CD8-positive, alpha-beta memory T cell (primary cell): ENCODE results near the gene ARHGEF28. TPM values are rescaled to one million over a fixed set of nuclear protein-coding genes. Genes with fewer than 3 reads are reported as not detected.

Experiments
- CTCF ChIA-PET: fragments of 350-600 bp; sonication (Branson Sonifier 250); formaldehyde crosslinking; loops from one replicate; lab custom pipeline; 2021; ENCODE audit warnings: antibody characterized with exemption; lab: Charles Lee
- POLR2A ChIA-PET: fragments of 350-600 bp; sonication (Branson Sonifier 250); formaldehyde crosslinking; loops from one replicate; lab custom pipeline; 2021; ENCODE audit warnings: antibody characterized with exemption; lab: Charles Lee
- DNase-seq, 5 donors: peaks; one replicate each; pipeline versions ENCODE4 v3.0.0 to v3.0.0-alpha.2; 2020 to 2022; ENCODE audit warnings: mixed read lengths in 1 of 5
- H3K27ac ChIP-seq: one replicate; pipeline ENCODE4 v1.7.0; 2013; ENCODE audit warnings: low read depth, mild to moderate bottlenecking, low read length, moderate library complexity
- H3K27me3 ChIP-seq: 2 replicates; pipeline ENCODE4 v1.7.0; 2013; ENCODE audit warnings: low read length, mild to moderate bottlenecking; ENCODE audit not compliant: insufficient read depth, poor library complexity, severe bottlenecking
- H3K36me3 ChIP-seq: 2 replicates; pipeline ENCODE4 v1.7.0; 2013; ENCODE audit warnings: mild to moderate bottlenecking, low read length, moderate library complexity; ENCODE audit not compliant: insufficient read depth
- H3K4me1 ChIP-seq: 2 replicates; pipeline ENCODE4 v1.7.0; 2013; ENCODE audit warnings: mild to moderate bottlenecking, low read length, moderate library complexity; ENCODE audit not compliant: insufficient read depth
- H3K4me3 ChIP-seq: 2 replicates; pipeline ENCODE4 v1.7.0; 2013; ENCODE audit warnings: mild to moderate bottlenecking, low read length
- H3K9me3 ChIP-seq: 2 replicates; pipeline ENCODE4 v1.7.0; 2013; ENCODE audit warnings: mild to moderate bottlenecking, low read length
- H3K27ac Mint-ChIP-seq, 8 donors: one replicate each; pipeline ENCODE4 v1.8.0; 2020 to 2021; ENCODE audit warnings: mixed read lengths in 8 of 8, mild to moderate bottlenecking in 6 of 8, inconsistent platforms in 3 of 8, moderate library complexity in 3 of 8
- H3K27me3 Mint-ChIP-seq, 2 donors: one replicate each; pipeline ENCODE4 v1.8.0; 2020 to 2021; ENCODE audit warnings: mixed read lengths in 2 of 2, mild to moderate bottlenecking in 1 of 2, moderate library complexity in 1 of 2
- H3K36me3 Mint-ChIP-seq, 3 donors: one replicate each; pipeline ENCODE4 v1.8.0; 2020 to 2021; ENCODE audit warnings: mixed read lengths in 3 of 3, inconsistent platforms in 1 of 3, mild to moderate bottlenecking in 1 of 3
- H3K4me1 Mint-ChIP-seq, 3 donors: one replicate each; pipeline ENCODE4 v1.8.0; 2020 to 2021; ENCODE audit warnings: mixed read lengths in 3 of 3, inconsistent platforms in 1 of 3, mild to moderate bottlenecking in 1 of 3
- H3K4me3 Mint-ChIP-seq, 7 donors: one replicate each; pipeline ENCODE4 v1.8.0; 2020 to 2021; ENCODE audit warnings: mixed read lengths in 7 of 7, mild to moderate bottlenecking in 6 of 7, moderate library complexity in 4 of 7, inconsistent platforms in 2 of 7
- H3K9me3 Mint-ChIP-seq, 5 donors: one replicate each; pipeline ENCODE4 v1.8.0; 2020 to 2022; ENCODE audit warnings: mixed read lengths in 5 of 5, mild to moderate bottlenecking in 3 of 5, moderate library complexity in 2 of 5, inconsistent platforms in 1 of 5
- polyA plus RNA-seq: library from polyadenylated mRNA; unstranded; fragments of 300-500 nt; fragmentation: Illumina TruSeq; gene quantifications from one replicate; pipeline ENCODE4 v1.2.3, GENCODE V29; 2021
- total RNA-seq, 2 experiments: library from RNA; stranded (reverse); gene quantifications; one replicate each; pipeline ENCODE4 v1.2.3, GENCODE V29; 2021

The ARHGEF28 gene
- total and polyA plus RNA-seq, 3 experiments from 2014 or later, result 0.24 to 0.28 (median 0.27) TPM

GRCh38 chr5:73678807-73679206, 52.8 kb downstream of the ARHGEF28 start:
- Histone ChIP-seq H3K36me3 (no peaks in the 10 kb centered on the region), H3K4me3 (no peak overlapping the region), H3K4me1 (no peaks in the 10 kb centered on the region), H3K27me3 (no peaks in the 10 kb centered on the region), H3K27ac (no peak overlapping the region), H3K9me3 (no peaks in the 10 kb centered on the region)
- no peaks in the 10 kb centered on the region for H3K4me1 Mint-ChIP-seq
- H3K27ac Mint-ChIP-seq, result no peak overlapping the region
- no peak overlapping the region for H3K4me3 Mint-ChIP-seq
- H3K27me3 Mint-ChIP-seq, result peaks cover 0 to 3% of the 10 kb centered on the region in 2 donors
- ChIA-PET POLR2A (no interaction called here), CTCF (no interaction called here)
- DNase-seq, result no peak
- H3K9me3 Mint-ChIP-seq, result no peaks in the 10 kb centered on the region
- no peaks in the 10 kb centered on the region for H3K36me3 Mint-ChIP-seq

- no peaks in the 10 kb centered on the region for H3K36me3 ChIP-seq
- no peaks in the 10 kb centered on the region for H3K4me1 Mint-ChIP-seq
- H3K4me3 Mint-ChIP-seq, result no peak overlapping the region
Observed at GRCh38 chr5:73682176-73682575, 56.2 kb downstream of the ARHGEF28 start.

GRCh38 chr5:73684691-73685090, 58.7 kb downstream of the ARHGEF28 start:
- ChIA-PET CTCF (no interaction called here), POLR2A (no interaction called here)
- no peaks in the 10 kb centered on the region for H3K4me1 ChIP-seq
- H3K27ac ChIP-seq, result no peak overlapping the region
- H3K9me3 ChIP-seq, result no peaks in the 10 kb centered on the region
- Mint-ChIP-seq H3K36me3 (no peaks in the 10 kb centered on the region), H3K27me3 (peaks cover 0 to 6% of the 10 kb centered on the region in 2 donors), H3K27ac (no peak overlapping the region), H3K4me3 (no peak overlapping the region), H3K9me3 (no peaks in the 10 kb centered on the region), H3K4me1 (no peaks in the 10 kb centered on the region)
- DNase-seq, result no peak
- H3K4me3 ChIP-seq, result no peak overlapping the region
- H3K27me3 ChIP-seq, result no peaks in the 10 kb centered on the region
- no peaks in the 10 kb centered on the region for H3K36me3 ChIP-seq

More at GRCh38 chr5:73682176-73682575, 56.2 kb downstream of the ARHGEF28 start:
- DNase-seq, result no peak
- H3K4me1 ChIP-seq, result no peaks in the 10 kb centered on the region
- H3K27ac ChIP-seq, result no peak overlapping the region
- peak overlapping the region in 1 of 8 donors; percentile 71 for H3K27ac Mint-ChIP-seq
- H3K9me3 Mint-ChIP-seq, result no peaks in the 10 kb centered on the region
- POLR2A ChIA-PET, result no interaction called here
- CTCF ChIA-PET, result no interaction called here
- H3K27me3 ChIP-seq, result no peaks in the 10 kb centered on the region
- no peaks in the 10 kb centered on the region for H3K36me3 Mint-ChIP-seq
- no peaks in the 10 kb centered on the region for H3K9me3 ChIP-seq
- H3K27me3 Mint-ChIP-seq, result peaks cover 0 to 6% of the 10 kb centered on the region in 2 donors
- no peak overlapping the region for H3K4me3 ChIP-seq

- POLR2A ChIA-PET, result no interaction called here
- H3K36me3 ChIP-seq, result no peaks in the 10 kb centered on the region
- CTCF ChIA-PET, result no interaction called here
- H3K9me3 ChIP-seq, result no peaks in the 10 kb centered on the region
- no peak for DNase-seq
- Mint-ChIP-seq H3K27me3 (peaks cover 0 to 6% of the 10 kb centered on the region in 2 donors), H3K36me3 (no peaks in the 10 kb centered on the region), H3K27ac (no peak overlapping the region), H3K9me3 (no peaks in the 10 kb centered on the region), H3K4me1 (peaks cover 0 to 2% (median 0%) of the 10 kb centered on the region in 3 donors), H3K4me3 (no peak overlapping the region)
- H3K4me1 ChIP-seq, result no peaks in the 10 kb centered on the region
- H3K27ac ChIP-seq, result no peak overlapping the region
- no peaks in the 10 kb centered on the region for H3K27me3 ChIP-seq
- H3K4me3 ChIP-seq, result no peak overlapping the region
Observed at GRCh38 chr5:73686912-73687311, 60.9 kb downstream of the ARHGEF28 start.

- H3K27me3 Mint-ChIP-seq, result peaks cover 0 to 6% of the 10 kb centered on the region in 2 donors
- H3K4me1 ChIP-seq, result no peaks in the 10 kb centered on the region
- H3K27me3 ChIP-seq, result no peaks in the 10 kb centered on the region
- no peak for DNase-seq
- no peaks in the 10 kb centered on the region for H3K9me3 Mint-ChIP-seq
- no peak overlapping the region for H3K4me3 ChIP-seq
- no peak overlapping the region for H3K27ac ChIP-seq
- H3K36me3 ChIP-seq, result no peaks in the 10 kb centered on the region
- H3K4me3 Mint-ChIP-seq, result no peak overlapping the region
- no peaks in the 10 kb centered on the region for H3K36me3 Mint-ChIP-seq
- H3K27ac Mint-ChIP-seq, result no peak overlapping the region
- H3K4me1 Mint-ChIP-seq, result peaks cover 0 to 7% (median 0%) of the 10 kb centered on the region in 3 donors
- H3K9me3 ChIP-seq, result no peaks in the 10 kb centered on the region
- CTCF ChIA-PET, result no interaction called here
- POLR2A ChIA-PET, result no interaction called here
Observed at GRCh38 chr5:73687357-73687756, 61.4 kb downstream of the ARHGEF28 start.

GRCh38 chr5:73690015-73690414, 64.0 kb downstream of the ARHGEF28 start:
- Histone ChIP-seq H3K27ac (no peak overlapping the region), H3K36me3 (no peaks in the 10 kb centered on the region), H3K9me3 (no peaks in the 10 kb centered on the region), H3K27me3 (no peaks in the 10 kb centered on the region), H3K4me1 (peaks cover 10% of the 10 kb centered on the region), H3K4me3 (no peak overlapping the region)
- ChIA-PET CTCF (no interaction called here), POLR2A (no interaction called here)
- DNase-seq, result no peak
- H3K9me3 Mint-ChIP-seq, result no peaks in the 10 kb centered on the region
- no peak overlapping the region for H3K4me3 Mint-ChIP-seq
- peaks cover 0 to 6% of the 10 kb centered on the region in 2 donors for H3K27me3 Mint-ChIP-seq
- H3K27ac Mint-ChIP-seq, result no peak overlapping the region
- peaks cover 17 to 32% (median 22%) of the 10 kb centered on the region in 3 donors for H3K4me1 Mint-ChIP-seq
- peaks cover 0 to 3% (median 0%) of the 10 kb centered on the region in 3 donors for H3K36me3 Mint-ChIP-seq

- ChIA-PET POLR2A (no interaction called here), CTCF (no interaction called here)
- H3K27me3 Mint-ChIP-seq, result peaks cover 0 to 6% of the 10 kb centered on the region in 2 donors
- peaks cover 0 to 3% (median 0%) of the 10 kb centered on the region in 3 donors for H3K36me3 Mint-ChIP-seq
- no peak for DNase-seq
- no peaks in the 10 kb centered on the region for H3K9me3 Mint-ChIP-seq
- H3K9me3 ChIP-seq, result no peaks in the 10 kb centered on the region
- no peak overlapping the region for H3K4me3 ChIP-seq
- peaks cover 10% of the 10 kb centered on the region for H3K4me1 ChIP-seq
- peak overlapping the region in 3 of 8 donors; percentile 14 to 24 (median 16) for H3K27ac Mint-ChIP-seq
- H3K4me1 Mint-ChIP-seq, result peaks cover 19 to 32% (median 29%) of the 10 kb centered on the region in 3 donors
- H3K36me3 ChIP-seq, result no peaks in the 10 kb centered on the region
- H3K27me3 ChIP-seq, result no peaks in the 10 kb centered on the region
- H3K27ac ChIP-seq, result no peak overlapping the region
- no peak overlapping the region for H3K4me3 Mint-ChIP-seq
Observed at GRCh38 chr5:73691302-73692080, 65.5 kb downstream of the ARHGEF28 start.

- Histone ChIP-seq H3K27ac (no peak overlapping the region), H3K9me3 (no peaks in the 10 kb centered on the region)
- POLR2A ChIA-PET, result no interaction called here
Observed at GRCh38 chr5:73692166-73692640, 66.2 kb downstream of the ARHGEF28 start.

More at GRCh38 chr5:73692166-73692640, 66.2 kb downstream of the ARHGEF28 start:
- Mint-ChIP-seq H3K9me3 (no peaks in the 10 kb centered on the region), H3K27me3 (peaks cover 0 to 6% of the 10 kb centered on the region in 2 donors), H3K4me3 (no peak overlapping the region), H3K4me1 (peaks cover 19 to 32% (median 29%) of the 10 kb centered on the region in 3 donors), H3K27ac (peak overlapping the region in 3 of 8 donors; percentile 14 to 68 (median 16)), H3K36me3 (peaks cover 0 to 3% (median 0%) of the 10 kb centered on the region in 3 donors)
- Histone ChIP-seq H3K4me3 (no peak overlapping the region), H3K27me3 (no peaks in the 10 kb centered on the region), H3K36me3 (no peaks in the 10 kb centered on the region), H3K4me1 (peaks cover 10% of the 10 kb centered on the region)
- CTCF ChIA-PET, result no interaction called here
- DNase-seq, result no peak
